ENCODE measurements around the gene CACNA2D2. TPM values are rescaled to one million over a fixed set of nuclear protein-coding genes. Genes with fewer than 3 reads are reported as not detected.
A peak's percentile ranks its signal among the peaks of the same experiment; 100 is the strongest.

Gene CACNA2D2
- total RNA-seq, 1 experiment from 2014 or later: 0.02 TPM

DNA sequence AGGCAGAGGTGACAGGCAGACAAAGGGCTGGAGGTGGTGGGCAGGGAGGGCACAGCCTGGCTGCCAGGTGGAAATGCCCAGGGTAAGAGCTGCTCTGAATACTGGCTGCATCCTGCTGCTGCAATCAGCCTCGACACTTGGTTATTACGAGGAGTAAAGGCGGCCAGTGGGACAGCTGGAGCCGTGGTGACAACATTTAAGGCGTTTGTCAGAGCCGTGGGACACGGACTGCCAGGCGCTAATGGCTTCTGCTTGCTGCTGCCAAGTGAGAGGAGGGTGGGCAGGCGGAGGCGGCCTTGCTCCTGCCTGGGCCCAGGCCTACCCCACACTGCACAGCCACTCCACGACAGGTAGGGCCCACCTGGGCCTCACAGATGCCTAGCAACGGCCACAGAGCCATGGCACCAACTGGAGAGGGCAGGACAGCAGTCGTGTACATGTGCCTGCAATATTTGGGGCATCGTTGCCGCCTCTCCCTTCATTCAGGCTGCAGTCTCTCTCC lies 94.9 kb downstream of the CACNA2D2 start:
- DNase-seq (ENCODE audit: extremely low read depth, low read depth): no peak

DNA sequence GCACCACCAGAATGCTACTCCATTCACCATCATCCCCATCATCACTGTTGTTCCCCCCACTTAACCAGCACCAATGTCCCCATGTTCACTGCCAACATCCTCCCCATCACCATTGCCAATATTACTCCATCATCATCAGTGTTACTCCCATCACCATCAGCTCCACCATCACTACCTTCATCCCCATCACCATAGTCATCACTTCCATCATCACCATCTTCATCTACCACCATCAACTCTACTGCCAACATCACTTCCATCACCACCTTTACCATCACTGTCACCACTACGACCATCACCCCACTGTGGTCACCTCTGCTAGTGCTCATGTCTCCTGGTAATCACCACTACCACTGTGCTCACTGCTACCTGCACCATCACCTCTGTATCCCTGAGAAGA lies 96.9 kb downstream of the CACNA2D2 start:
- no peak for DNase-seq (ENCODE audit: extremely low read depth, low read depth)

DNA sequence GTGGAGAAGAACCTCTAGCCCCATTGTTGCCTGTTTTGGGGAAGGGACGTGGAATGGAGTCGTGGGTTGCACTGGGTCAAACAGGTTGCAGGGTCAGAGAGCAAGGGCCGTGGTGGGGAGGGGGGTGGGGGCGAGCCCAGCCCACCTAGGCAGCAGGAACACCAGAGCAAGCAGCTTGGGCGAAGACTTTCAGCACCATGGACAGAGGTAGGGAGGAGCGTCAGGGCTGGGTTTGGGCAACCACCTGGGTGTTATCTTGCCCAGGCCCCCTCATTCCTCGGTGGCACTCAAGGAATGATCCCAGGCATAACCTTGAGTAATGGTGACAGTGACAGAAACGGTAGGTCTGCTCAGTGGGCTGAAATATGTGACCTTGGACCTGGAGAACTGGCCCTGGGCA lies 98.2 kb downstream of the CACNA2D2 start:
- DNase-seq (ENCODE audit: extremely low read depth, low read depth): peak; percentile 23

DNA sequence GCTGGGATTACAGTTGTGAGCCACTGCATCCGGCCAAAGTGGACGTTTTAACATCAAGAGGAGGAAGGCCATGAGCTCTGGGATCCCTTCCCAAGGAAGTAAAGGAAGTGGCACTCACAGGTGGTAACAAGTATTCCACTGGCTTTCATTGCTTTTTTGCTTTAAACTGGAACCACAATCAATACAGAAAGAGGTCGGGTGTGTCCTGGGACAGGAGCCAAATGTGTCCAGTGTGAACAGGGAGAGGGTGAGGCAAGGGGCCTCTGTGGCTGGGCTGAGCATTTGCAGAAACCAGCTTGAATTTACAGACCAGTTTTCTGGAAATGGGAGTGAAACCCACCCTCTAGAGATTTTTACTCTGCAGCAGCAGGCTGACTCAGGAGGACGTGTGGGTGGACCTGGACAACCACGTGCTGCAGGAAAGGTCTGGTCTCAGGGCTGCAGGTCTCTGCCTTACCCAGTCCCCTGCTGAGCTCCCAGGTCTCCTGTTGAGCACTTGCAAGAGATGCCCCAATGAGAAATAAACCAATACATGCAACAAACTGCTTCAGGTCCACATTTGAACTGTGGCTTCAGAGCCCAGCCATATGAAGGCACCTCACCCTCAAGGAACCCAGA lies 101.3 kb downstream of the CACNA2D2 start:
- no peak for DNase-seq (ENCODE audit: extremely low read depth, low read depth)

DNA sequence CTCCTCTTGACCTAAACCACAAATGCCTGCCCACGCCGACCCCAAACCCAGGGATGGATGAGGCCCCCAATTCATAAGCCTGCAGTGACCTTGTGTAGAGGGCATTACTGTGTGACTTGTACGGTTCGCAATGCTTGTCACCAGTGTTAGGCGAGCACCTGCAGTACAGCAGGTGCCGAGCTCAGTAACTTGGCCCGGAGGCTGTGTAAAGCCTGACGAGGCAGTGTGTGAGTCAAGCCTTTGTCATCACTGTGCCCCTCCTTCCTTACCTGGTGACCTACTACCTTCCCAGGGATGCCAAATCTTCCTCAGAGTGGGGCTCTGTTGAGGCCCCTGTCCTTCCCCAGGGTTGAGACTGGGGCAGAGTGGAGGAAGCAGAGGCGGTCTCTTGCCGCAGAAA lies 106.9 kb downstream of the CACNA2D2 start:
- no peak for DNase-seq (ENCODE audit: extremely low read depth, low read depth)

GRCh38 chr3:50395070-50395860 lies 108.2 kb downstream of the CACNA2D2 start:
- no peak for DNase-seq (ENCODE audit: extremely low read depth, low read depth)

GRCh38 chr3:50393061-50393460 lies 110.4 kb downstream of the CACNA2D2 start:
- DNase-seq (ENCODE audit: extremely low read depth, low read depth): no peak

DNA sequence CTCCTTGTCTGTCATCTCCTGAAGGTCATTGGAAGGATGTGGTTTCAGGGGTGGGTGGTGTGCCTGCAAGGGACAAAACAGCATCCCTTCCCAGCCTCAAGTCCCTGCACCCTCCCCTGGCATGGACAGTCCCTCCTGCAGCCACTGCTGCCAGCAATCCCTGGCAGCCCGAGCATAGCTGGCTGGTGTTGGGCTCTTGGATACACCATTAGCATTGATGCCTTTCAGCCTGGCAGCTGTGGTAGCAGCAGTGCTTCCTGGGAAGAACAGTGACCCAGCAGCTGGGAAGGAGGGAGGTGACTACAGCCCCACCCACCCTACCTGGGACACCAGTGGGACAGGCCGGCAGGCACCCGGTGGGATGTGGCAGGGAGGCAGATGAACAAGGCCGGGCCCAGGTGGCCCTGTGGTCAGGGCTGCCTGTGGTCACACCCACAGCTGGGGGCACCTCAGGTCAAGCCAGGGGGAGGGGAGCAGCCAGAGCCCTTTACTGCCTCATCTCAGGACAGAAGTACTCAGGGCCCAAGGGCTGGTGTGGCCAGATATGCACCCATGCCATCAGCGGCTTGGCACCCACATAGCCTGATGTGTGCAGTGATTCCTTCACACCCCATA lies 111.2 kb downstream of the CACNA2D2 start:
- DNase-seq (ENCODE audit: extremely low read depth, low read depth): no peak

GRCh38 chr3:50390508-50391224 lies 112.8 kb downstream of the CACNA2D2 start:
- DNase-seq (ENCODE audit: extremely low read depth, low read depth): no peak

GRCh38 chr3:50389414-50389767 lies 114.0 kb downstream of the CACNA2D2 start:
- DNase-seq (ENCODE audit: extremely low read depth, low read depth): no peak

DNA sequence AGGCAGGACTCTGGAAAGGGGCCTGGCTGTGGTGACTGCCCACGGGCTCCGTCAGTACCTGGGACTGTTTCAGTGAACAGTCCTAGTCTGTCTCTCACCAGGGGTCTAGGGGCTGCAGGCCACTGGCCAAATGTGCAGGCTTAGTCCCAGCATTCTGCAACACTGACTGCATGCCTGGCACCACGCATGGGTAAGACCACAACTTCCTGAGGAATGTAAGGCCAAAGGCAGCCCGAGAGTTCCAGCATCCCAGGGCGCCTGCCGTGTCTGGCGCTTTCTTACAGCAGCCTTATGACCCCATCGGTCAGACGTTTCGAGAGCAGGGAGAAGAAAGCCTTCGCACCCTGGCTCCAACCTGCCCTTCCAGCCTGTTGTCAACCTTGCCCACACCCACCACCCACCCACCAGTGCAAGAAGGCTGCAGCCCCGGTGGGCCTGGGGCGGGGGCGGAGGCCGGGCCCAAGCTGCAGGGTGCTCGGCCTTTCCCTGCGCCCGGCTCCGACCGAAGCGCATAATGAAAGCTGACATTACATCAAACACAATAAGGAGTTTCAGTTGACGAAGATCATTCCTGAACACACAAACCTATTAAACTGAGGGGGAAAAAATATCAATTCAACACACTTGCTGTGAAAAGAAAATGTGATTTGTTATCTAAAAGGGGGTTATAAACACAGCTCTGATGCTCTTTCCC lies 114.6 kb downstream of the CACNA2D2 start:
- DNase-seq (ENCODE audit: extremely low read depth, low read depth): no peak

DNA sequence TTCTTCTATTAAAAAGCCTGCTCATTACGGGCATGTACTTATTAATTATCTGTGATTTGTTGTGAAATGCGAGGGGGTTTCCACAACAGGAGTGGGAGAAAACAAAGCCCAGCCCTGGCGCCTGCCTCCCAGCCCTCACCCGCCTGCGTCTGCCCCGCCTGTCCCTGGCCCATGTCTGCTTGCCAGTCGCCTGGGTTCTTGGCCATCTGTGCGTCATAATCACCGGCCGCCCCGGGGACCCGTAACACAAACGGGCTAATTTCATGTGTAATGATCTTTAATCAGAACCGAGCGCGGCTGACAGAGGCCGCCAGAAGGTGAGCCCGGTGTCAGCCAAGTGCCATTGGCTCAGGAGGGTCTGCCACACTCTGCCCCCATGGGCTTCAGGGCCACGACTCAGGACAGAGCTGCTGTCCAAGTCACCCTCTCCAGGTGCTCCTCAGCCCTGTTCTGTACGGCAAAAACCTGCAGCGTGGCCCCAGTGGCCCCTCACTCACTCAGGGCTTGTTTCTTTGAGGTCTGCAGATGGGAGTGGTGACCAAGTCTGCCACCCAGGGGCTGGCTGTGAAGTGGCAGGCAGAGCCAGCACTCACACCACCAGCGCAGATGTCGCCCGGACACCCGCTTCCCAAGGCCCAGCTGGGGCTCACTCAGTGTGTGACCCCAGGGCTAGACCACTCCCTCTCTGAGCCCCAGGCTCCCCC lies 115.3 kb downstream of the CACNA2D2 start:
- DNase-seq (ENCODE audit: extremely low read depth, low read depth): peak; percentile 5

GRCh38 chr3:50385754-50386153 lies 117.7 kb downstream of the CACNA2D2 start:
- no peak for DNase-seq (ENCODE audit: extremely low read depth, low read depth)

DNA sequence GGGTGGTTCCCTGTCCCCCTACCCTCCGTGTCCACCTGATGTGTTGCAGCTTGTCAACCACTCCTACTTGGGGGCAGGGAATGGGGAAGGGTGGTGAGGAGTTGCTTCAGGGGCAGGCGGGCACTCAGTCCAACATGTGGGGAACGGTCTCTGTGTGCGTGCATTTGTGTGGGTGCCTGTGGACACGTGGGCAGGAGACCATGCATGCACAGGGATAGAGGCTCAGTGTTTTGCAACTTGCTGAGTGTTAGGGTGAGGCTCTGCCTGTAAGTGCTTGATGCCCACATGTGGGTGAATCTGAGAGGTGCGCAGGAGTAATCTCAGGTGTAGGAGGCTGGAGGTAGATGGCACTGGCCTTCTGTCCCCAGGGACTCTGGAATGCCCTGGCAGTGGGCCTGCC lies 119.7 kb downstream of the CACNA2D2 start:
- DNase-seq (ENCODE audit: extremely low read depth, low read depth): no peak

DNA sequence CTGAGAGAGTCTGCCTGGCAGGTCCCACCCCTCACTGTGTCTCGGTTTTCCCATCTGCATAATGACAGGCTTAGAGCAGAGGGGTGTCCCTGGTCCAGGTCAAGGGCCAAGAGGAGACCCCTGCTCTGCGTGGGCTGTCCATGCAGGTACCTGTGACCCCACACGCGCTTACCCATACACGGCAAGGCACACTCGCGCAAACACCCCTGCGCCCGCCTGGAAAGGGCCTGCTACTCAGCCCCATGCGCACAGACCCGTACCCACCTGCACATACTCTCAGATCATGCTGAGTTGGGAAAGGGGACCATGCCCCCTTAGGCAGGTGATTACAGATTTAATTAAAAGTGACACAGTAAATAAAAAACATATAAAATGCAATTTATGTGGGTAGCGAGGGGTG lies 120.7 kb downstream of the CACNA2D2 start:
- DNase-seq (ENCODE audit: extremely low read depth, low read depth): no peak

DNA sequence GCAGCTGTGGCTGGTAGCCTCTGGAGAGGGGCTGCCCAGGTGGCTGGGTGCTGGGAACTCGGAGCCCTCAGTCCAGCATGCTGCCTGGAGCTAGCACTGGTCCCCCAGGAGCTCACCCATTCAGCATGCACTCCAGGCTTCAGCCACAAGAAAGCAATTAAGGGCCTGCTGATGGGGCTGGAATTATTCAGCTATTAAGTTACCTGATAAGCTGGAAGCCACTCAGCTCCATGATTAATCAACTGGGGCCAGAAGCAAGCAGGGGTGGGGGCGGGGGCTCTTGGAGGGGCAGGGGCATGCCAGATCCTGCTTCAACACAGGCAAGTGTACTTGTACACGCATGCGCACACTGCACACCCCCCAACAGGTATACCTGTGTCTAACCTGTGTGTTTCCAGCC lies 122.1 kb downstream of the CACNA2D2 start:
- DNase-seq (ENCODE audit: extremely low read depth, low read depth): no peak

DNA sequence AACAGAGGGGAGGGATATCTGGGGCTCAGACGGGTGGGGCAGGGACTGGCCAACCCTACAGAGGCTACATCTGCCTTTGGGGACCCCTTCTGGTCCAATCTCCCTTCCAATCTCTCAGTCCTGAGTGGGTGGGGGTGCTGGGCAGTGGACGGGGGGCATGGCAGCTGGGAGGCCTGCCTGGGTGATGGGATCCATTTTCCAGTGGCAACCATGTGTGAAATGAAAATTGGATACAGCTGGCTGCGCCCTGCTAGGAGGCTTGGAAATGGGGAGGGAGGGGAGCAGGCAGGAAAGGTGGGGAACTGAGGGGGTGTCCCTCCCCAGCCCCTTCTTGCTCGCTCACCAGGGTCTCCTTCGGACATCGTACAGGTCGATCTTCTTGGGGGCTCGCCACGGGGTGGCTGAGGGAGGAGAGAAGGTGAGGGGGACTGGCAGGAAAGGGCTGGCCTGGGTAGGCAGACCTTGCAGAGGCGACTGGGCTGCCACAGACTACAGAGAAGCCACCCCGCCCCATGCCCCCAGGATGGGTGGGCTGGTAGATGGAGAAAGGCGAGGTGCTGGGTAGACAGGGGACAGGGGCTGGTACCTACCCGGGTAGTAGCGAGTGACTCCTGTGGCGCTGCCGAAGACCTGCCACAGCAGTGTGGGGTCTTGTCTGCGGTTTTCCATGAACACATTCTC lies 122.9 kb downstream of the CACNA2D2 start:
- no peak for DNase-seq (ENCODE audit: extremely low read depth, low read depth)

- no peak for DNase-seq (ENCODE audit: extremely low read depth, low read depth)
Observed at GRCh38 chr3:50378757-50379156, 124.7 kb downstream of the CACNA2D2 start.

DNA sequence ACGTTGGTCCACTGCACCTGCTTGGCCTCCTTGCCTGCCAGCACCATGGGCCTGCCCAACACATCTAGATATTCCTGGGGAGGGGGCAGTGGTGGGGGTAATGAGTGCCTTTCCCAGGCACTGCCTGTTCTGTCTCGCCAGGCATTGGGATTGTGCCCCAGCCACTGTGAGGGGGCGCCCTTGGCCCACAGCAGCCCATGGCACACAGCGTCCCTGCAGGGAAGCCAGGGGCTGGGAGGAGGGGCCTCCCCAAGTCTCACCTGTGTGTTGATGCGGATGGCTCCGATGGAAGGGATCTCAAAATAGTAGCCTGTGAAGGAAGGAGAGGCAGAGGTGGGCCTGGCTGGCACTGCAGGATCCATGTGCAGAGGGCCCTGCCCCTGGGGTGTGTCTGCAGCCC lies 125.4 kb downstream of the CACNA2D2 start:
- DNase-seq (ENCODE audit: extremely low read depth, low read depth): no peak
